Measurements from ENCODE around the gene PIEZO1. TPM values are rescaled to one million over a fixed set of nuclear protein-coding genes. Genes with fewer than 3 reads are reported as not detected.

PIEZO1 gene
- total RNA-seq, 4 donors from 2014 or later = 81.2 to 145 (median 113) TPM

- 91 to 93% methylated on average over 28 to 30 of the region's 31 CpGs for WGBS, 2 donors
- H3K4me1 ChIP-seq = peaks cover 17 to 44% of the 10 kb centered on the region in 2 donors
- H3K27ac ChIP-seq = no peak overlapping the region
- peaks cover 0 to 22% of the 10 kb centered on the region in 2 donors for H3K36me3 ChIP-seq
- H3K4me3 ChIP-seq (replicated peaks in 1 of 3) = no peak overlapping the region
- H3K9me3 ChIP-seq = no peaks in the 10 kb centered on the region
- TF ChIP-seq POLR2A (IDR thresholded peaks at IDR 0.05) = no peak
- TF ChIP-seq, protein P1, sequence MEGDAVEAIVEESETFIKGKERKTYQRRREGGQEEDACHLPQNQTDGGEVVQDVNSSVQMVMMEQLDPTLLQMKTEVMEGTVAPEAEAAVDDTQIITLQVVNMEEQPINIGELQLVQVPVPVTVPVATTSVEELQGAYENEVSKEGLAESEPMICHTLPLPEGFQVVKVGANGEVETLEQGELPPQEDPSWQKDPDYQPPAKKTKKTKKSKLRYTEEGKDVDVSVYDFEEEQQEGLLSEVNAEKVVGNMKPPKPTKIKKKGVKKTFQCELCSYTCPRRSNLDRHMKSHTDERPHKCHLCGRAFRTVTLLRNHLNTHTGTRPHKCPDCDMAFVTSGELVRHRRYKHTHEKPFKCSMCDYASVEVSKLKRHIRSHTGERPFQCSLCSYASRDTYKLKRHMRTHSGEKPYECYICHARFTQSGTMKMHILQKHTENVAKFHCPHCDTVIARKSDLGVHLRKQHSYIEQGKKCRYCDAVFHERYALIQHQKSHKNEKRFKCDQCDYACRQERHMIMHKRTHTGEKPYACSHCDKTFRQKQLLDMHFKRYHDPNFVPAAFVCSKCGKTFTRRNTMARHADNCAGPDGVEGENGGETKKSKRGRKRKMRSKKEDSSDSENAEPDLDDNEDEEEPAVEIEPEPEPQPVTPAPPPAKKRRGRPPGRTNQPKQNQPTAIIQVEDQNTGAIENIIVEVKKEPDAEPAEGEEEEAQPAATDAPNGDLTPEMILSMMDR (IDR thresholded peaks at IDR 0.05) = no peak
- intact Hi-C loops (cut with DNase I) = no loop called here
- H3K27me3 ChIP-seq = no peaks in the 10 kb centered on the region
- DNase-seq = no peak
These were observed 82.4 kb downstream of the PIEZO1 start for GRCh38 chr16:88702371-88703210.

- 77 to 87% methylated on average over 9 to 17 of the region's 30 CpGs for WGBS, 2 donors
- Histone ChIP-seq H3K4me3 (replicated peaks in 1 of 3) (no peak overlapping the region), H3K27ac (peak overlapping the region in 2 of 3 donors; percentile 41 to 52), H3K4me1 (peaks cover 10 to 36% of the 10 kb centered on the region in 2 donors), H3K36me3 (peaks cover 6 to 29% of the 10 kb centered on the region in 2 donors), H3K9me3 (no peaks in the 10 kb centered on the region), H3K27me3 (no peaks in the 10 kb centered on the region)
- TF ChIP-seq, protein P1 (IDR thresholded peaks at IDR 0.05) = no peak
- TF ChIP-seq POLR2A (IDR thresholded peaks at IDR 0.05) = no peak
- intact Hi-C loops (cut with DNase I) = no loop called here
- DNase-seq = no peak
These were observed 83.2 kb downstream of the PIEZO1 start for GRCh38 chr16:88701581-88702370.

- Histone ChIP-seq H3K9me3 (no peaks in the 10 kb centered on the region), H3K27me3 (no peaks in the 10 kb centered on the region), H3K36me3 (peaks cover 8 to 29% of the 10 kb centered on the region in 2 donors), H3K27ac (peak overlapping the region in 2 of 3 donors; percentile 41 to 52), H3K4me1 (peaks cover 9 to 35% of the 10 kb centered on the region in 2 donors), H3K4me3 (replicated peaks in 1 of 3) (no peak overlapping the region)
- intact Hi-C loops (cut with DNase I) = no loop called here
- TF ChIP-seq, protein P1 (IDR thresholded peaks at IDR 0.05) = no peak
- no peak for TF ChIP-seq POLR2A (IDR thresholded peaks at IDR 0.05)
- 57 to 100% methylated on average over 4 to 35 of the region's 42 CpGs for WGBS, 2 donors
- DNase-seq = peak; percentile 73
These were observed 84.2 kb downstream of the PIEZO1 start for GRCh38 chr16:88700636-88701482.

DNA sequence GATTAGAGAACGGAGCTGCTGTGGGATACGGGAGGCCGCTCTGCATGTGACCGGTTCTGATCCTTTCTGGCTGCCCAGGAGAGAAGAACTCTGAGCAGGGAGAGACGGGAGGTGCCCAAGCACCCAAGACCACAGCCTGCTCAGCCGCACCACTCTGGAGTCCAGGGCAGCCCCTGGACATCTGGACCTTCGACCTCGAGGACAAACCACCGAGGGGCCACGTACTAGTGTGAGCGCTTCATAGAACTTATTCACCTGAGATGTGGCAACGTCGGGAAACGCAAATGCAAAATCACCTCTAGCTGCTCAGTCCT, 84.7 kb downstream of the PIEZO1 start:
- 80 to 92% methylated on average over 14 of the region's 14 CpGs for WGBS, 2 donors
- TF ChIP-seq, protein P1 (IDR thresholded peaks at IDR 0.05) = no peak
- H3K4me1 ChIP-seq = peaks cover 8 to 32% of the 10 kb centered on the region in 2 donors
- peak overlapping the region in 2 of 3 donors; percentile 39 to 48 for H3K27ac ChIP-seq
- H3K4me3 ChIP-seq (replicated peaks in 1 of 3) = no peak overlapping the region
- intact Hi-C loops (cut with DNase I) = no loop called here
- H3K36me3 ChIP-seq = peaks cover 8 to 29% of the 10 kb centered on the region in 2 donors
- DNase-seq = no peak
- no peaks in the 10 kb centered on the region for H3K9me3 ChIP-seq
- no peaks in the 10 kb centered on the region for H3K27me3 ChIP-seq
